Effector memory CD8-positive, alpha-beta T cell (primary cell): ENCODE results near the gene DTD1.
A peak's percentile ranks its signal among the peaks of the same experiment; 100 is the strongest.

ENCODE experiments used
- ATAC-seq: fragments of 150-1000 bp; cut with Tn5 transposase; replicated peaks from 2 replicates; pipeline ENCODE4 v1.10.0; 2021; ENCODE audit warnings: mild to moderate bottlenecking, moderate library complexity
- DNase-seq, 3 experiments: peaks; one replicate each; pipeline ENCODE4 v3.0.0; 2021
- H3K27ac Mint-ChIP-seq, 2 donors: one replicate each; pipeline ENCODE4 v1.8.0; 2022; ENCODE audit warnings: mild to moderate bottlenecking in 2 of 2, mixed read lengths in 2 of 2, moderate library complexity in 2 of 2
- H3K27me3 Mint-ChIP-seq, 2 donors: one replicate each; pipeline ENCODE4 v1.8.0; 2022; ENCODE audit warnings: mixed read lengths in 2 of 2
- H3K36me3 Mint-ChIP-seq: one replicate; pipeline ENCODE4 v1.8.0; 2022; ENCODE audit warnings: mild to moderate bottlenecking, moderate library complexity, mixed read lengths; ENCODE audit not compliant: insufficient read depth
- H3K4me1 Mint-ChIP-seq, 2 donors: one replicate each; pipeline ENCODE4 v1.8.0; 2022; ENCODE audit warnings: low read depth in 2 of 2, mixed read lengths in 2 of 2
- H3K4me3 Mint-ChIP-seq, 2 donors: one replicate each; pipeline ENCODE4 v1.8.0; 2022; ENCODE audit warnings: mild to moderate bottlenecking in 2 of 2, mixed read lengths in 2 of 2, moderate library complexity in 2 of 2
- H3K9me3 Mint-ChIP-seq, 2 donors: one replicate each; pipeline ENCODE4 v1.8.0; 2022; ENCODE audit warnings: mixed read lengths in 2 of 2

The DTD1 gene

GRCh38 chr20:18788021-18788420, 200.2 kb downstream of the DTD1 start:
- H3K4me3 Mint-ChIP-seq: no peak overlapping the region
- no peaks in the 10 kb centered on the region for H3K36me3 Mint-ChIP-seq
- no peak for DNase-seq
- no peaks in the 10 kb centered on the region for H3K9me3 Mint-ChIP-seq
- H3K4me1 Mint-ChIP-seq: no peaks in the 10 kb centered on the region
- H3K27ac Mint-ChIP-seq: no peak overlapping the region
- H3K27me3 Mint-ChIP-seq: peaks cover 71 to 86% of the 10 kb centered on the region in 2 donors
- no peak for ATAC-seq

GRCh38 chr20:18790787-18791186, 202.9 kb downstream of the DTD1 start:
- Mint-ChIP-seq H3K9me3 (no peaks in the 10 kb centered on the region), H3K36me3 (peaks cover 10% of the 10 kb centered on the region), H3K4me1 (peaks cover 8 to 12% of the 10 kb centered on the region in 2 donors), H3K27me3 (peaks cover 54 to 64% of the 10 kb centered on the region in 2 donors), H3K4me3 (no peak overlapping the region), H3K27ac (no peak overlapping the region)
- DNase-seq: no peak
- no peak for ATAC-seq

GRCh38 chr20:18793625-18794427, 206.0 kb downstream of the DTD1 start:
- DNase-seq (peak; percentile 83 to 86 (median 85)), ATAC-seq (peak; percentile 99)
- peak overlapping the region; percentile 99 for H3K27ac Mint-ChIP-seq
- H3K36me3 Mint-ChIP-seq: peaks cover 10% of the 10 kb centered on the region
- H3K27me3 Mint-ChIP-seq: peaks cover 39 to 51% of the 10 kb centered on the region in 2 donors
- H3K9me3 Mint-ChIP-seq: no peaks in the 10 kb centered on the region
- peaks cover 8 to 12% of the 10 kb centered on the region in 2 donors for H3K4me1 Mint-ChIP-seq
- H3K4me3 Mint-ChIP-seq: peak overlapping the region; percentile 90 to 91

- peak overlapping the region; percentile 90 to 91 for H3K4me3 Mint-ChIP-seq
- H3K4me1 Mint-ChIP-seq: peaks cover 8 to 12% of the 10 kb centered on the region in 2 donors
- peak overlapping the region; percentile 99 for H3K27ac Mint-ChIP-seq
- H3K27me3 Mint-ChIP-seq: peaks cover 44 to 55% of the 10 kb centered on the region in 2 donors
- DNase-seq (peak in 1 of 3 experiments; percentile 2), ATAC-seq (no peak)
- no peaks in the 10 kb centered on the region for H3K9me3 Mint-ChIP-seq
- H3K36me3 Mint-ChIP-seq: peaks cover 10% of the 10 kb centered on the region
Measured at GRCh38 chr20:18794428-18794787, 206.6 kb downstream of the DTD1 start.

- Mint-ChIP-seq H3K4me1 (peaks cover 8 to 12% of the 10 kb centered on the region in 2 donors), H3K4me3 (no peak overlapping the region)
Measured at GRCh38 chr20:18795366-18795765, 207.5 kb downstream of the DTD1 start.

GRCh38 chr20:18796282-18796833, 208.5 kb downstream of the DTD1 start:
- no peak for DNase-seq
- Mint-ChIP-seq H3K9me3 (no peaks in the 10 kb centered on the region), H3K27ac (no peak overlapping the region), H3K4me3 (no peak overlapping the region), H3K36me3 (peaks cover 10% of the 10 kb centered on the region), H3K4me1 (peaks cover 8 to 12% of the 10 kb centered on the region in 2 donors), H3K27me3 (peaks cover 30 to 37% of the 10 kb centered on the region in 2 donors)
- ATAC-seq: no peak

More at GRCh38 chr20:18795366-18795765, 207.5 kb downstream of the DTD1 start:
- DNase-seq (no peak), ATAC-seq (no peak)
- peak overlapping the region in 1 of 2 donors; percentile 99 for H3K27ac Mint-ChIP-seq
- H3K9me3 Mint-ChIP-seq: no peaks in the 10 kb centered on the region
- H3K27me3 Mint-ChIP-seq: peaks cover 35 to 47% of the 10 kb centered on the region in 2 donors
- peaks cover 10% of the 10 kb centered on the region for H3K36me3 Mint-ChIP-seq

- Mint-ChIP-seq H3K27me3 (peaks cover 32 to 44% of the 10 kb centered on the region in 2 donors), H3K27ac (no peak overlapping the region), H3K9me3 (no peaks in the 10 kb centered on the region), H3K4me3 (no peak overlapping the region), H3K4me1 (no peaks in the 10 kb centered on the region), H3K36me3 (no peaks in the 10 kb centered on the region)
- ATAC-seq (no peak), DNase-seq (no peak)
Measured at GRCh38 chr20:18801516-18801915, 213.7 kb downstream of the DTD1 start.

GRCh38 chr20:18802012-18802634, 214.3 kb downstream of the DTD1 start:
- Mint-ChIP-seq H3K9me3 (no peaks in the 10 kb centered on the region), H3K4me3 (no peak overlapping the region), H3K27ac (no peak overlapping the region), H3K27me3 (peaks cover 32 to 44% of the 10 kb centered on the region in 2 donors), H3K4me1 (no peaks in the 10 kb centered on the region), H3K36me3 (no peaks in the 10 kb centered on the region)
- ATAC-seq (no peak), DNase-seq (no peak)

- no peak for DNase-seq
- Mint-ChIP-seq H3K9me3 (no peaks in the 10 kb centered on the region), H3K4me1 (no peaks in the 10 kb centered on the region), H3K4me3 (no peak overlapping the region), H3K27ac (no peak overlapping the region), H3K36me3 (no peaks in the 10 kb centered on the region), H3K27me3 (peaks cover 36 to 52% of the 10 kb centered on the region in 2 donors)
- peak; percentile 21 for ATAC-seq
Measured at GRCh38 chr20:18805881-18806280, 218.0 kb downstream of the DTD1 start.

- H3K27me3 Mint-ChIP-seq: peaks cover 38 to 48% of the 10 kb centered on the region in 2 donors
- no peak overlapping the region for H3K27ac Mint-ChIP-seq
- H3K4me1 Mint-ChIP-seq: no peaks in the 10 kb centered on the region
- no peak overlapping the region for H3K4me3 Mint-ChIP-seq
- ATAC-seq: no peak
- no peaks in the 10 kb centered on the region for H3K36me3 Mint-ChIP-seq
- no peaks in the 10 kb centered on the region for H3K9me3 Mint-ChIP-seq
- no peak for DNase-seq
Measured at GRCh38 chr20:18808712-18809111, 220.9 kb downstream of the DTD1 start.

- Mint-ChIP-seq H3K9me3 (no peaks in the 10 kb centered on the region), H3K27me3 (peaks cover 32 to 48% of the 10 kb centered on the region in 2 donors)
- no peak for ATAC-seq
Measured at GRCh38 chr20:18811186-18811585, 223.3 kb downstream of the DTD1 start.

GRCh38 chr20:18811904-18812303, 224.1 kb downstream of the DTD1 start:
- Mint-ChIP-seq H3K36me3 (no peaks in the 10 kb centered on the region), H3K4me1 (no peaks in the 10 kb centered on the region), H3K27ac (no peak overlapping the region), H3K9me3 (no peaks in the 10 kb centered on the region), H3K27me3 (peaks cover 32 to 51% of the 10 kb centered on the region in 2 donors), H3K4me3 (no peak overlapping the region)
- ATAC-seq: no peak
- DNase-seq: no peak

More at GRCh38 chr20:18811186-18811585, 223.3 kb downstream of the DTD1 start:
- DNase-seq: no peak
- Mint-ChIP-seq H3K36me3 (no peaks in the 10 kb centered on the region), H3K4me3 (no peak overlapping the region), H3K27ac (no peak overlapping the region), H3K4me1 (no peaks in the 10 kb centered on the region)

GRCh38 chr20:18813483-18813882, 225.6 kb downstream of the DTD1 start, which contains the start of gene SCP2D1:
Gene SCP2D1, plus strand, starts transcription at chr20:18813783. Its CDS starts 33 bp downstream, at chr20:18813816.
- peaks cover 25 to 59% of the 10 kb centered on the region in 2 donors for H3K27me3 Mint-ChIP-seq
- H3K4me3 Mint-ChIP-seq: no peak within 1 kb of the TSS
- DNase-seq (no peak), ATAC-seq (no peak)
- H3K36me3 Mint-ChIP-seq: no peaks in the 10 kb centered on the region
- no peaks in the 10 kb centered on the region for H3K9me3 Mint-ChIP-seq
- H3K4me1 Mint-ChIP-seq: no peaks in the 10 kb centered on the region
- H3K27ac Mint-ChIP-seq: no peak within 1 kb of the TSS
